GM18519 (cell line): ENCODE results near the gene POU2F3.
"Not testable (repeated sequence)": the region's sequence is repeated elsewhere in the genome, so short reads cannot be mapped to it uniquely, and the experiment has no call there.

Experiments used
- ATAC-seq: cut with Tn5 transposase; IDR thresholded peaks from one replicate; pipeline ENCODE4 v1.9.1; 2021; ENCODE audit warnings: mild to moderate bottlenecking, moderate library complexity; ENCODE audit not compliant: unreplicated experiment, low FRiP score

Gene POU2F3

GRCh38 chr11:120248551-120249278 lies 8.8 kb downstream of the POU2F3 start:
- ATAC-seq: peak; percentile 68

GRCh38 chr11:120249279-120250262 lies 9.6 kb downstream of the POU2F3 start:
- ATAC-seq: no peak

- not testable (repeated sequence) for ATAC-seq
These were observed 13.4 kb downstream of the POU2F3 start for GRCh38 chr11:120253377-120253776.

DNA sequence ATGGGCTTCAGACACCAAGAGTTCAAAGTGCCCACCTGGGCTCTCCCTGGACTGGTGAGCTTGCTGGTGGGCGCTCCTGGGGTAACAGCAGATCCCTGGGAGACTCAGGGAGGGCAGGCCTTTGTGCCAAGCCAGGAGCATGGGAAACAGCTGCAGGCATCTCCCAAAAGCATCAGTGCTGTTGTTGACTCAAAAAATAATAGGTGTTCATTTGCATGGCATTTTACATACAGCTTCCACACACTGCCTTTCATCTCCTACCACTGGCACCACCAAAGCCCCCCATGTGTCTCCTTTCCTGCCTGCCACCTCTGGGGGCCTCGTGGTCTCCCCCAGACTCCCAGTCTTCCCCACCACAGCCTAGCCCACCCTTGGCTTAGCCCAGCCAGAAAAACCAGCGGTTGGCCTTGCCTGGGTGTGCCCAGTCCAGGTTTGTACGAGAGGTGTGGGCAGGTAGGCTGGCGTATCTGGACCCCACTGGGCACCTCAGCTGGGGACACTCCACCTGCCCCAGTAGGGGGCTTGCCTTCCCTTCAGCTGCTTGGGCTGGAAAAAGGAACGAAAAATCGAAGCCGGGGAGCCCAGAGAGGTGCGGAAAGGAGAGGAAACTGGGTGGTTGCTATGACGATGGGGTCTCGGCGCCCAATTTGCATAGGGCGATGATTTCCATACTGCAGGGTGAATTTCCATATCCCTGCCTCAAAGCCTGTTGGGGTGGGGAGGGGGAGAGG lies 15.0 kb downstream of the POU2F3 start:
- ATAC-seq: no peak

GRCh38 chr11:120255519-120255866 lies 15.6 kb downstream of the POU2F3 start:
- no peak for ATAC-seq

DNA sequence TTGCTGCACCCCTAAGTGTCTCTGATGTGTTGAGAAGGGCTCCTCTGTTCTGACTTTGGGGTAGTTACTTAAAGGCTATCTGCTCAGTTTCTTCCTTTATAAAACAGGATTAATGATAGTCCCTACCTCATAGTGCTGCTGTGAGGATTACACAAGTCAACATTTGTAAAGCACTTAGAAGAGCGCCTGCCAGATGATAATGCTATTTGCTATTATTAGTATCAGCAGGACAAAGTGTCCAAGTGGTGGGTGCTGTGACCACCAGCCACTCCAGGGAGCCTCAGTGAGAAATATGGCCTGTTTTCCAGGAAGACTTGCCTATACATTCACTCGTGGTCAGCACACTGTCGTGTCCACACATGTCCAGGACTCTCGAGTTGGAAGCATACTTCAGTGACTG lies 16.2 kb downstream of the POU2F3 start:
- ATAC-seq: no peak

GRCh38 chr11:120256779-120257178 lies 16.8 kb downstream of the POU2F3 start:
- no peak for ATAC-seq

DNA sequence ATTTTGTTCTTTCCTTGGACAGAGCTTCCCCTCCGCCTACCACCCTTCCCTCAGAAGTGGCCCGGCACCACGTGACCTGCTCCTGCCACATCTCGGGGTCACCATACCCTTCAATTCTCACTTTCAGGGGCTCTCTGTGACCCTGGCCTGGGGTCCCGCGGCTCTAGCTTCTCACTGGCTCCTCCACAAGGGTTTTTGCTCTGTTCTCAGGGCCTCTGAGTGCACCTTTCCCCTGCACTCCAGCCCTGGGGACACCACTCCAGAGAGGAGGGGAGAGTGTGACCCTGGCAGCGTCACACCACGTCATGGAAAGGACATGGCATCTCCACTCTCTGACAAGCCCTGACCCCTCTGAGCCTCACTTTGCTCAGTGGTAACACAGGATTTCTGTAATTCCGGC lies 17.4 kb downstream of the POU2F3 start:
- no peak for ATAC-seq

GRCh38 chr11:120258661-120259060 lies 18.7 kb downstream of the POU2F3 start:
- no peak for ATAC-seq

DNA sequence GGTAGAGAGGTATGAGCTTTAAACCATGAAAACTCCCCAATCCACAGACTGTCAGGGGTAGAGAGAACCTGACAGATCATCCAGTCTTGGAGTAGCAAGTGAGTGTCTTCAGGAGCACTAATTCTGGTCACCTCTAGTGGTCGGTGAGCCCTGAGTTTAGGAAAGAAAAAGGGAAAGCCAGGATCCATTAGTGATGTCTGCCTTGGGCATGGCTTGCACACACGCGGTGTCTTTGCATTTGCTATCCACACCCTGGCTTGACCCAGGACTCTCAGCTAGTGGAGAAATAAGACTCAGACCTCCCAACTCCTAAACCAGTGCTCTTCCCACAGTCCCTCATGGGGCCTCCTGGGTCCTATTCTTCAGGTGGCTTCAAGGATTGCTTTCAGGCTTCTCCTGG lies 19.3 kb downstream of the POU2F3 start:
- ATAC-seq: no peak

DNA sequence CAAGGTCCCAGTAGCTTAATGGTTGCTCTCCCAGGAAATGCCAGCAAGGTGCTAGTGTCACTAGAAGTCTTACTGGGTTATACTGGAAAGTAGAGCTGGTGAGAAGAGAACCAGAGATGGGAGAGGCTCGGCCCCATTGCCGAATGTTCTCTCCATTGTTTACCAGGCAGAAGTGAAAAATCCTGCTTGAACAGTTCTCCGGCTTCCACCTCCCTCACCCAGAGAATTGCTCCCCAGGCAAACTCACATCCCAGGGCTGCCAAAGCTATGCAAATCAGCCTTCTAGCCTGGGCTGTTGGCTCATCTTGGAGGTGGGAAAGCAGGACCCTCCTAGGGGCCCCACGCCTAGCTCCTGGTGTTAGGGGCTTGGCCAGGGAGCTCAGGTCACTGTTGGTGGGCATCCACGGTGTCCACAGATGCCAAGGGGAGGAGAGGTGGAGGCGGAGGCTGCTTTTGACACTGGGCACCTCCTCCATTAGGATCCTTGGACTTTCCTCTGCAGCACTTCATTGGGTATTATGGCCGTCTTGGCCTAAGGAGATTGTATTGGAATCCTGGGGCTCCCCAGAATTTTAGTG lies 20.1 kb downstream of the POU2F3 start:
- ATAC-seq: no peak

GRCh38 chr11:120260616-120261015 lies 20.7 kb downstream of the POU2F3 start:
- ATAC-seq: no peak

DNA sequence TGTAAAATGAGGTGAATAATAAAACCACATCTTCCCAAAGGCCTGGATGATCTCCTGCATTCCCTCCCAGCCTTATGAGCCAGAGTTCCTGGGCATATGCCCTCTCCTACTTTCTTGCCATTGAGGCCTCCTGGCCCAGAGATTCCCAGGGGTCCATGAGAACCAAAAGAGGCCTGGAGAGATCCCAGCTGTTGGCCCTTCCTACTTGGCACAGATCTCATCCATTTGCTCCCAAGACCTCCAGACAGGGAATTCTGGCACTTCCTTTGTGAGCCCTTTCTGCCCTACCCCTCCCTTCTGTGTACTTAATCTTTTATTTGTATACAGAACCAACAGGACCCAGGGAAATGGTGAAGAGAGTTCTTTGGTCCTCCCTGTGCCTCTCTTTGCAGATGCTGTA lies 21.4 kb downstream of the POU2F3 start:
- ATAC-seq: no peak

GRCh38 chr11:120261931-120262330 lies 22.0 kb downstream of the POU2F3 start:
- ATAC-seq: no peak

DNA sequence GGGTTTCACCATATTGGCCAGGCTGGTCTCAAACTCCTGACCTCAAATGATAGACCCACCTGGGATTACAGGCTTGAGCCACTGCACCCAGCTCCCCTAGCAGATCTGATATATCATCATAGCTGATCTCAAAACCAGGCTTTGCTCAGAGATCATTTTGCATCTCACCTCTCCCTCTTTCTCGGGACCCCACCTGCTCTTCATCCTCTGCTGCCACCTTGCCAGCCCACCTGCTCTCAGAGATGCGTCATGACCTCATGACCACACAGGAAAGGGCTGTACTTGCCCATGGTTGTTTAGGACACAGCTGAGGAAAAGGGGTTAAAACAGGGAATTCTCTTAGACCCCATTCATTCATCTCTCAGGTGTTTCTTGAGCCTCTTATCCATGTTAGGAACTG lies 27.4 kb downstream of the POU2F3 start:
- no peak for ATAC-seq

DNA sequence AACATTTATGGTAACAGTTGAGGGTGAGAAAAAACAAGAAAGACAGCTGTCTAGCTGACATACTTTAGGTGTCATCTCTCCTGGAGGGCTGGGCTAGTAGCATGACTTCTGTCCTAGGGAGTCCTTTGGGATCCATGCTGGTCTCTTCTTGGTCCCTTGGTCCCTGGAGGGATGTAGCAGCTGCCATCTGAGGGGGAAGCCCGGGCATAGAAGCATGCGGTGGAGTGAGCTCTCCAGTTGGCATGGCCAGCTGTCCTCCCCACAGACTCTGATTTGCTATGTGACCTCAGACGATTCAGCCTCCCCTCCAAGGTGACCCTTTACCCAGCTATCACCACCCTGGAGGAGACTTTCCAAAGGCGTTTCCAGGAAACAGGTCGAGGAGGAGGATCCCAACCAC lies 28.7 kb downstream of the POU2F3 start:
- ATAC-seq: no peak

DNA sequence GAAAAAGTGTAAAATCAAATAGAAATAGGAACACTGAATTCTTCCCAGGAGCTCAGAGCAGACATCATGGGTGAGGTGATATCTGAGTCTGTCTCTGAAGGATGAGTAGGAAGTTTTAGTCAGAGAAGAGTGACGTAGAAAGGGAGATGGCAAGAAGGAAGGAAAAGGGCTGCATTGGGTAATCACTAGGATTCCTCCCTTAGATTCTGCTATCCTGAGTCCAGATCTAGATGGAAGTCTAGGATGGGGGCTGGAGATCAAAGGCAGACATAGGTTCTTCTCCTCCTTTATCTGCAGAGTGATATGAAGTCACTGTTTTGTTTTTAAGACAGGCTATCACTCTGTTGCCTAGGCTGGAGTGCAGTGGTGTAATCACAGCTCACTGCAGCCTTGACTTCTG lies 30.4 kb downstream of the POU2F3 start:
- ATAC-seq: no peak

DNA sequence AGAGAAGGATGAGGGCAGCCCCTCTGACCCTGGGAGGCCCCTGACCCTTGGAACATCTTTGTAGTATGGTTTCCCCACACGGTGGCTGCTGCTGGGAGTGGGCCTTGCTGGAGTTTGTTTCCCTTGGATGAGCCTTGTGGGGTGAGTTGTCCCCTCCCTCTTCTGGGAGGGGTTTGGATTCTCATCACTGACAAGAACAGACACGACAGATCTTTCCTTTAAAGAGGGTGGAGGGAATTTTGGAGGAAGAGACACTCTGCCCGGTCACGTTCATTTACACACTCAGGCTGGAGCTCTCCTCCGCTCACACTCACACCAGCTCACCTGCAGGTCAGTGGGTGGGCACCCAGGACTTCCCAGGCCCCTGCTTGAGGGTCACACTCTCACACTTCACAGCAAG lies 31.7 kb downstream of the POU2F3 start:
- ATAC-seq: no peak

GRCh38 chr11:120272303-120272702 lies 32.4 kb downstream of the POU2F3 start:
- ATAC-seq: no peak

DNA sequence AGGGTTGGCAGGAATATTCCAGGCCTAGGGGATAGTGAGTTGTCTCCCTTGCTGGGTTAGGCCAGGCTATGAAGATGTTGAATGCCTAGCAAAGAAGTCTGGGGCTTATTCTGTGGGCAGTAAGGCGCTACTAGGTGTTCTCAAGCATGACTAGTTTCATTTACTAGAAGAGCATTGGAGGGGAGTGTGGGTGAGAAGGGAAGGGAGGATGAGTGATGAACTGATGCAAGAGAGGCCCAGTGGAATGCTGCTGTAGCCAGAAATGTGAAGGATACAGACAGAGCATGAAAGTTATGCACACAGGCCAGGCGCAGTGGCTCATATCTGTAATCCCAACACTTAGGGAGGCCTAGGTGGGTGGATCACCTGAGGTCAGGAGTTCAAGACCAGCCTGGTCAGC lies 33.5 kb downstream of the POU2F3 start:
- no peak for ATAC-seq

DNA sequence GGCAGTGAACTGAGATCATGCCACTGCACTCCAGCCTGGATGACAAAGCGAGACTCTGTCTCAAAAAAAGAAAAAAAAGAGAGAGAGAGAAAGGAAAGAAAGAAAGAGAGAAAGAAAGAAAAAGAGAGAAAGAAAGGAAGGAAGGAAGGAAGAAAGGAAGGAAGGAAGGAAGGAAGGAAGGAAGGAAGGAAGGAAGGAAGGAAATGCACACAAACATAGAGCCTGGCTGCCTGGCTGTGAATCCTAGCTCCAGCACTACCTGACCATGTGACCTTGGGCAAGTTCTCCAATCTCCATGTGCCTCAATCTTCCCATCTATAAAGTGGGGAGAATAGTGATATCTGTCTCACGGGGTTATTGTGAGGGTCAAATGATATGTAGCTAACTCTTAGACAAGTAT lies 34.0 kb downstream of the POU2F3 start:
- ATAC-seq: not testable (repeated sequence)
